ENCODE results near the gene DYTN.

- TF ChIP-seq SIN3A (IDR thresholded peaks at IDR 0.05; ENCODE audit: borderline replicate concordance, insufficient read depth, low read length) (no peak), TAF1 (IDR thresholded peaks at IDR 0.05; ENCODE audit: borderline replicate concordance, insufficient read depth, low read length) (no peak), REST (IDR thresholded peaks at IDR 0.05; ENCODE audit: insufficient read depth in 1 of 2, low read depth in 2 of 2, low read length in 2 of 2) (no peak), POLR2AphosphoS5 (IDR thresholded peaks at IDR 0.05; ENCODE audit: low read depth, low read length) (no peak), FOXP2 (optimal IDR thresholded peaks at IDR 0.05; ENCODE audit: borderline replicate concordance, extremely low read depth, extremely low read length, insufficient read depth) (no peak)
Measured at GRCh38 chr2:206766057-206766930, 48.1 kb upstream of the DYTN start.

All from PFSK-1 (cell line).